SHP77 treated with DMSO at 0.1 percent for 48 hours (cell line): ENCODE results near the gene SLC39A2.
"Not testable (repeated sequence)": the region's sequence is repeated elsewhere in the genome, so short reads cannot be mapped to it uniquely, and the experiment has no call there.

Source experiments
- DNase-seq: peaks from one replicate; lab custom pipeline; 2025; lab: John Stamatoyannopoulos, UW

SLC39A2 gene

GRCh38 chr14:20997115-20997514, 2.0 kb upstream of the SLC39A2 start:
- DNase-seq = no peak

- no peak for DNase-seq
These were observed 1.5 kb upstream of the SLC39A2 start for GRCh38 chr14:20997564-20997963.

DNA sequence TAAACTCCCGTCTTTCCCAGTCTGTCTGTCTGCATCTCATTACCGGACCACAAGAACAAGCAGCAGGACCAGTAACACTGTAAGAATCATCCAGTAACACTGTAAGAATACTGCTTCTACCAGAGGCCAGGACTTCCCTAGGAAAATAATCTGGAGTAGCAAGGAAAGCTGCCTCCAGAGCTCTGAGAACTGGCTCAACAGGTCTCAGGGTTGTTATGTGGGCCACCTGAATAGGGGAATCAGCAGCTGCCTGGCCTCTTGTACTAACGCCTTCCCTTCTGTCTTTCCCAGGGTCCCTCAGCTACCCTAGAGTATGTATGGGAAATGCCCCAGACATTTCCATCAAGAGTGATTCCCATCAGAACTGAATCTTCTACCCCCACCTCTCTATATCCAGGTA, 954 bp upstream of the SLC39A2 start:
- DNase-seq = no peak

- no peak for DNase-seq
These were observed 498 bp downstream of the SLC39A2 start for GRCh38 chr14:20999591-20999990.

DNA sequence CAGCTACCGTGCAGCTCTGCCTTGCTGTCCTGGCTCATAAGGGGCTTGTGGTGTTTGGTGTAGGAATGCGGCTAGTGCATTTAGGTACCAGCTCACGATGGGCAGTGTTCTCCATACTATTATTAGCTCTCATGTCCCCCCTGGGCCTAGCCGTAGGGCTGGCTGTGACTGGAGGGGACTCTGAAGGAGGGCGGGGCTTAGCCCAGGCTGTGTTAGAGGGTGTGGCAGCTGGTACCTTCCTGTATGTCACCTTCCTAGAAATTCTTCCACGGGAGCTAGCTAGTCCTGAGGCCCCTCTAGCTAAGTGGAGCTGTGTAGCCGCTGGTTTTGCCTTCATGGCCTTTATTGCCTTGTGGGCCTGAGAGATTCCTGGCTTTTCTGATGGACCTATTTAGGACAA, 2.1 kb downstream of the SLC39A2 start:
- DNase-seq = no peak

DNA sequence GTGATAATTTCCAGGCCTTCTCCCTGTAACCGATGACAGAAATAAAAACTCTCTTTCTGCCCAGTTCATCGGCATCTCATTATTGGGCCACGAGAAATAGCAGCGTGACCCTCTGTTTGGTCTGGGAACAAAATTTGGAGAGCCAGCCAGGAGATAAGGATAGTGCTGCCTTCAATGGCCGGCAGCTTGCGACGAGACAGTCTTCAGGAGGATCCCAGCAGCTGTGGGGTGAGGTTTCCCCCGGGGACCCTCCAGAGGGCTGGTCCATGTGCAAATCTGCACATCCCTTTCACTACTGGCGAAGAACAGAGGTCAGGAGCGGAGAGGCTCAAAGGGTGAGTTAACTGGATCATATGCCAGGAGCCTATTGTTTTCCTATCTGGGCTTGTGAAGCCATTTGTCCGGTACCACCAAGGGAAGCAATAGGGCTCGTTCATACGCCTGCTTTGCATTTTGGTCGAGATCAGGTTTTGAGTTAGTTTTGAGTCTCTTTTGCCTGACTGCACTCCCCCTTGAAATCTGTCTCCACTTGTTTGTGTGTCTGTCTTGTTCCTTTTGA, 4.8 kb downstream of the SLC39A2 start:
- DNase-seq = no peak

- not testable (repeated sequence) for DNase-seq
These were observed 10.6 kb downstream of the SLC39A2 start for GRCh38 chr14:21009721-21010120.

GRCh38 chr14:21011136-21011535, 12.0 kb downstream of the SLC39A2 start:
- DNase-seq = no peak

DNA sequence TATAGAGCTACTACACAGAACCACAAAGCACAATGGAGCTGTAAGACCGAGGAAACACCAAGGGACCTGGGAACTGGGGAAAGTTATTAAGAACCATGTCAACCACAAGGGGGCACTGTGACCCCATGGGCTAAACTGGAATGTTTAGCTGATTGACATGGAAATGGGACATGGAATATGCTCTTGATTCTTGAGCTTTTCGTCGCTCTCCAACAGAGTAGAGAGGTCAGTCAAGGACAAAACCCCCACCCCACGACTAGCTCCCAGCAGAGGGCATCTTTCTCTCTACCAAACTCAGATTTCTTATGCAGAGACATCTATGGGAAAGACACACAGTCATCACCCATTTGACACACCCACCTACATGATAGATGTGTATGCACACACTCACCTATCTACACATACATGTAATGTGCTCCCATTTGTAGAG, 15.7 kb downstream of the SLC39A2 start:
- peak; percentile 72 for DNase-seq

DNA sequence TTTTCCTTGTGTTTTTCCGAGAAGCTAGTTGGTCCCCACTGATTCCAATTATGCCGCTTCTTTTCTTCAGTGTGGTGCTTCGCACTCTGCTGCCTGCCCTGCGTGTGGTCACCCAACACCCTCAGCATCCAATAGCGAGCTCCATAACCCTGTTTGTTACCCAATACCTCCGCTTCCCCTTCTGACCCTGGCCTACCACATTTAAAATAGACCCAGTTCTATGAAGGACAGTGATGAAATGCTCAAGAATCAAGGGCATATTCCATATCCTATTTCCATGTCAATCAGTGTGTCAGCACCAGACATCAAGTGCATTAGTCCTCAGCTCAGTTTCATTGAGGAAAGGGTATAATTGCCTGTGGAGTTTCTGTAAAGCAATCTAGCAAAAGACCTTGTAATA, 16.2 kb downstream of the SLC39A2 start:
- DNase-seq = no peak

GRCh38 chr14:21016413-21017190, 17.5 kb downstream of the SLC39A2 start:
- DNase-seq = no peak

GRCh38 chr14:21017528-21018245, 18.6 kb downstream of the SLC39A2 start:
- DNase-seq = no peak

GRCh38 chr14:21018286-21018685, 19.2 kb downstream of the SLC39A2 start:
- no peak for DNase-seq

GRCh38 chr14:21018781-21019180, 19.7 kb downstream of the SLC39A2 start:
- DNase-seq = no peak

- DNase-seq = no peak
These were observed 20.3 kb downstream of the SLC39A2 start for GRCh38 chr14:21019366-21019765.

DNA sequence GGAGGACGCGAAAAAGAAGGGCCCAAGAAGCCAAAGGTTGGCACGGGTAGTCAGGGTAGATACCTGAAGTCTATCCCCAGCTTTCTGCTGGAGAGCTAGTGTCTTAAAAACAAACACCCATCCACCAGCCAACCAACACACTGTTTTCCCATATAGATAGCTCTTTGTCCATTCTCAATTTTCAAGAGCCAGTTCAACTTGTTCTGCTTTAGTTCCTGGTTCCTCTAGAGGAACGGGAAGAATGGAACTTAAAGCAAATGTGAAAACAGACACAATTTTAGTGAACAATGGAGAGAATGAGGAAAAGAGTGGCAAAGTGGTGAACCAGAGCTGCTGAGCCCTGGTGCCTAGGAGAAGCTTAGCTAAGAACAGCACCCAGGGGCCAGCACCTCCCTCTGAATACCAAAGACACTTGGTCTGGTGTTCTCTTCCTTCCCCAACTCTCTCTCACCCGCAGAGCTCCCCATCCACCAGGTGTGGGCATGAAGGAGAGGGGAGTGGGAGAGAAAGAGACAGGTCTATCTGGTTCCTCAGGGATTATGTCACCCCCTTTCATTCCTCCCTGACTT, 22.0 kb downstream of the SLC39A2 start:
- DNase-seq = no peak

DNA sequence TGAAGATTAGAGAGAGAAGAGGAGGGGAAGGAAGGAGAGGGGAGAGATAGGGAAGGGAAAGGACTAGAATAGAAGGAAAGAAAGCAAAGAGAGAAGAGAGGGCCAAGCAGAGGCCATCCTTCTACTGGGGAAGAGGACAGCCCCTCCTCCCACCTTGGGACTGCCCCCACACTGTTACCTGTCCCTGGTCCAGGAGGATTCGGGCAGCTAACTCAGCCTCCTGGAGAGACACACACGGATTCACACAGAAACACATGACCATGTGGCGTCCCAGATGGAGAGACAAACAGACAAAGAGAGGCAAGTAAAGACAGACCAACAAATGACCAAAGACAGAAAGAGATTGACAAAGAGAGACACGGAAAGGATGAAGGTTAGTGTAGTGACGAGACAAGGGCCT, 23.6 kb downstream of the SLC39A2 start:
- DNase-seq = no peak

GRCh38 chr14:21023174-21023573, 24.1 kb downstream of the SLC39A2 start:
- DNase-seq = no peak

DNA sequence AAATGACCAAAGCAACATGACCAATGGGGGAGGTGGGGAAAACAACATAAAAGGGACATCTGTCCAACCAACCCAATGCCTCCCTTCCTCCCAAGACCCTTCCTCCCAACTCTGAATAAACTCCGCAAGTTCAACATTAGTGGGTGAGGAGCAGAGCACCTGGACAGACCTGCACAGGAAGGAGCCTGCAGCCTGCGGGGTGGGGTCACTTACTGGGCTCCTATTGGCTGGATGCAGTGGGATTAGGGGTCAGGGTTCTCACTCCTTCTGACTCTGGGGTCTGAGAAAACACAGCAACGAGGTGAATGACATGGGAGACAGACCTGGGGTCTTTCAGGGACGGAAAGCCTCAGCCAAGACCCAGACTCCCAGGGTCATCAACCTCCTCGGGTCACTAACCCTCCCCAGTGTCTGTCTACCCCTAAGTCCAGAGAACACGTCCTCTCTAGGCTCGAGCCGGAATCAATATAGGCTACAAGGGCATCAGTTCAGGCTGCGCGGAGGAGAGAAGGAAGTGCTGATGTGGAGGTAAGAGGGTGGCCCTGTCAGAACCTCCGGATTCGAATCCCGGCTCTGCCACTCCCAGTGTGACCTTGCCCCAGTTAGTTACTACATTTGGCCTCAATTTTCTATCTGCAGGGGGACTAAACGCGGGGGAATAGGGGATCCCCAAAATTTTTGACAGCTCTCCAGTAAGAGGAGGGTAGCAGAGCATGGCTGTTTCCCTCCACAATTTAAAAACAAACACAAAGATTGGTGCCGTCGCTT, 24.9 kb downstream of the SLC39A2 start:
- no peak for DNase-seq

DNA sequence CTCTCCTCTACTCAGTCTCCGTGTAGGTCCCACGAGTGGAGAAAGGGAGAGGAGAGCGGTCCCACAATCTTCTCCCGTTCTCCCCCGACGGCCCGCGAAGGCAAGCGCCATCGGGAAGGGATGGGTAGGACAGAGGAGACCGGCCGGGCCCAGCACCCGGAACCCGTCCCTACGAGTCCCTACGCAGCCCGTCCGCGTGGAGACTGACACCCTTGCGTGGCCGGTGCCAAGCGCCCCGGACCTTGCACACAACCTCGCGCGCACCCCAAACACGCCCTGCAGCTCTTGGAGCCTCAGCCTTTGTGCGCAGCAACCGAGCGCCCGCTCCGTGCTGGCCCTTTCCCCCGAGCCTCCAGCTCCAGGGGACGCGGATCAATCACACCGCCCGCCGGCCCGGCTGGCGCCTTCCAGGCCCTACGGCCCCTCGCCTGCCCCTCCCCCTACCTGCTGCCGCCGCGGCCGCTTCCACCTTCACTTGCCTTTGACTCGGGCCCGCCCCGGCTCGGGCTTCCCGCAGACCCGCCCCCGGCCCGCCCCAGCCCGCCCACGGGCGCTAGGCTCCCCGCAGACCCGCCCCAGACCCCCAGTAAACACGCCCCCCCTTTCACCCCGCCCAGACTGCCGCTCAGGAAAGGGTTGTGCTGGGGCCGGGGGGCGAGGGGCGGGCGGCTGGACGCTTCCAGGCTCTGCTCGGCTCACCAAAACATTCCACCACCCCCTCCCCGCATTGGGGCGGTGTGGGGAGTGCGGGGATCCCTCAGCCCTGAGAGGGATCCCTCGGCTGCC, 25.7 kb downstream of the SLC39A2 start, which contains the start of gene NDRG2:
TSS of gene NDRG2 (minus strand) at position 477 of the 786 bp plus-strand sequence. CDS start 1,746 bp downstream, outside the sequence.
- no peak for DNase-seq
